GM12878 (cell line): ENCODE results near the gene EFCAB11.

Source experiments
- CBX5 ChIP-seq: sonication (generic); IDR thresholded peaks from 2 replicates; pipeline ENCODE4 v1.6.1; 2016; ENCODE audit warnings: low read depth, moderate library complexity, mild to moderate bottlenecking, inconsistent platforms
- CTCF ChIP-seq, 3 experiments: IDR thresholded peaks in 2 of 3; conservative IDR thresholded peaks in 1 of 3; 2 replicates each; pipeline ENCODE4 v1.5.1; 2011; ENCODE audit warnings: low read depth in 3 of 3, low read length in 3 of 3, mild to moderate bottlenecking in 3 of 3, control low read depth in 2 of 3, moderate library complexity in 2 of 3, inconsistent platforms in 1 of 3, mixed read lengths in 1 of 3; ENCODE audit not compliant: control insufficient read depth in 2 of 3, insufficient read depth in 1 of 3; ENCODE audit errors: extremely low read depth in 1 of 3
- E4F1 ChIP-seq: fragments of 450-650 bp; IDR thresholded peaks from 2 replicates; pipeline ENCODE4 v1.6.1; 2018; ENCODE audit warnings: borderline replicate concordance, mild to moderate bottlenecking; ENCODE audit not compliant: partially characterized antibody
- ELK1 ChIP-seq: IDR thresholded peaks from 2 replicates; pipeline ENCODE4 v1.6.1; 2012; ENCODE audit warnings: low read depth, low read length, improper control_type of control experiment
- EZH2 ChIP-seq: IDR thresholded peaks from 2 replicates; pipeline ENCODE4 v1.6.1; 2012; ENCODE audit warnings: low read depth, mild to moderate bottlenecking, control low read depth, inconsistent platforms, low read length, borderline replicate concordance; ENCODE audit not compliant: control insufficient read depth
- FOXK2 ChIP-seq: fragments of 450-650 bp; IDR thresholded peaks from 2 replicates; pipeline ENCODE4 v1.6.1; 2017; ENCODE audit warnings: mild to moderate bottlenecking, moderate library complexity
- MAX ChIP-seq: IDR thresholded peaks from 2 replicates; pipeline ENCODE4 v1.6.1; 2012; ENCODE audit warnings: low read depth, low read length, improper control_type of control experiment
- POLR2A ChIP-seq: IDR thresholded peaks from 2 replicates; pipeline ENCODE4 v1.6.1; 2011; ENCODE audit warnings: low read depth, mild to moderate bottlenecking, low read length
- POLR2AphosphoS5 ChIP-seq: IDR thresholded peaks from 2 replicates; pipeline ENCODE4 v1.6.1; 2011; ENCODE audit warnings: mild to moderate bottlenecking, low read length, inconsistent platforms
- SIN3A ChIP-seq: IDR thresholded peaks from 2 replicates; pipeline ENCODE4 v1.6.1; 2012; ENCODE audit warnings: low read depth, low read length, improper control_type of control experiment
- SMC3 ChIP-seq: IDR thresholded peaks from 2 replicates; pipeline ENCODE4 v1.6.1; 2011; ENCODE audit warnings: low read length, improper control_type of control experiment, borderline replicate concordance

GRCh38 chr14:89807151-89807550 is 147.4 kb downstream of the EFCAB11 start:
- TF ChIP-seq POLR2AphosphoS5 (no peak), E4F1 (no peak), EZH2 (no peak), ELK1 (no peak), SMC3 (no peak), FOXK2 (no peak), CBX5 (no peak), CTCF (IDR thresholded peaks at IDR 0.05 in 2 of 3, conservative IDR thresholded peaks at IDR 0.05 in 1 of 3; ENCODE audit: control insufficient read depth in 2 of 3, extremely low read depth in 1 of 3, insufficient read depth in 1 of 3, low read depth in 3 of 3, low read length in 3 of 3) (no peak), MAX (no peak), SIN3A (no peak), POLR2A (no peak)
